Left colon (tissue), 2 donors: Measurements from ENCODE around the gene OR51D1. TPM values are rescaled to one million over a fixed set of nuclear protein-coding genes. Genes with fewer than 3 reads are reported as not detected.
A peak's percentile ranks its signal among the peaks of the same experiment; 100 is the strongest.

Experiments
- ATAC-seq: fragments of 200-7000 bp; cut with Tn5 transposase; one replicate; pipeline ENCODE4 v1.9.1; 2020; ENCODE audit warnings: mild to moderate bottlenecking, moderate library complexity
- DNase-seq, 2 donors: peaks; one replicate each; pipeline ENCODE4 v3.0.0-alpha.2; 2020
- intact Hi-C, 2 donors: fragments of 100-400 bp; cut with DNase I in 1 of 2; cut with micrococcal nuclease in 1 of 2; formaldehyde crosslinking; loops; one replicate each; pipeline versions ENCODE4 v1.11.2 to v1.14.0; 2022; cut with DNase I, micrococcal nuclease
- total RNA-seq, 2 donors: library from RNA; stranded (reverse); fragmentation: NEBNext Ultra II Directional; extraction: Animal tissue kit (Norgen Biotek cat#: 25700); gene quantifications; one replicate each; pipeline ENCODE4 v1.2.1, GENCODE V29; 2021
- donor health status: DM: no; HTN: no; CAD: no.
- donor health status: DM: yes; HTN: yes; CAD: no.

The OR51D1 gene
- total RNA-seq, 2 donors from 2014 or later = not detected

DNA sequence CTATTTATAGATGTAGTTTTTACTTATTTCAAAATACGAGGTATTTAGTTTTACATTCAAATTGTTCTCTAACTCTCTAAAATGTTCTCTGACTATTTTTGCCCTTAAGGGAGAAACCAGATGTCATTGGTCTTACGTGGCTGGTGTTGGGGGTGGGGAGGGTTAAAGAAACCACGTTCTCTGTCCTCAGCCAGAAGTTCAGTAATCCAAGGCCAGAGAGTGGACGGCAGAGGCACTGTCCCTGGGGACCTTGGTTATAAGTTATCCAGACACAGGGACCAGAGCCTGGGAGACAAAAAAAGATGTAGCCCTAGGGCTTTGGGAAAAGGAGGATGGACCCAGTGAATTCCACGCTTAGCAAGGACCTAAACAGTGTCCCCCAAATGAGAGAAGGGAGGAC is 5.8 kb downstream of the OR51D1 start:
- DNase-seq (no peak), ATAC-seq (no peak)
- intact Hi-C loops = no loop called here

DNA sequence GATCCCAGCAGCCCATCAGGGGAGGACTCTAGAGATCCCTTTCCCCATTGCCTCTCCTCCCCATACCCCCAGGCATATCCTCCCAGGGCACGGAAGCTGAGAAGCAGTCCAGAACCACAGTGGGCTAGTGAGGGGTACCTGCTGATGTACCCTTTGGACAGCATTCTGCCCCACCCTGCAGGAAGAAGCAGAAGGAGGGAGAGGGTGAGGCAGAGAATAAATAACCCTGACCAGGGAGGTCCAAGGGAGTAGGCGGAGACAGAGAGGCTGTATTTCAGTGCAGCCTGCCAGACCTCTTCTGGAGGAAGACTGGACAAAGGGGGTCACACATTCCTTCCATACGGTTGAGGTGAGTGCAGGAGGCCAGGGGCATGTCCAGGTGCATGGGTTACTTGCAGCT is 6.4 kb downstream of the OR51D1 start, which contains the start of gene OR51E1:
TSS of gene OR51E1 (plus strand) at position 301 of the 400 bp plus-strand sequence. CDS start 8,545 bp downstream, outside the sequence.
- intact Hi-C loops = no loop called here
- ATAC-seq (peak; percentile 29), DNase-seq (no peak)

DNA sequence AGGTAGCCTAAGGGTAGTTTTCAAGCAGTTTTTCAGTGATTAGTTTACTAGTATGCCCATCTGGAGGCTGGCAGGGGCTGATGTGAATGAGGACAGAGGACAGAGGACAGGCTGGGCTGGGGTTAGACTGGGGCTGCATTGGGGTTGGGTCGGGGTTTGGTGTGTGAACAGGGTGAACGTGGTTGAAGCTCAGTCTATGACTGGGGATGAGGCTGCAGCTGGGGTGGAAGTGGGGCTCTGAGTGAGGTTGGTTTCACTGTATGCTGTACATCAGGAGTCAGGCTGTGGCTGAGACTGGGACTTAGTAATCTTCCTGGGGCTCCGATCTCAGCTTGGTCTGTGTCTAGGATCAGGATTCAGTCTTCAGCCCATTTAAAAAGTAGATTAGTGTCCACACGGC is 7.0 kb downstream of the OR51D1 start:
- DNase-seq (no peak), ATAC-seq (no peak)
- intact Hi-C loops = no loop called here

GRCh38 chr11:4645974-4646373 is 8.7 kb downstream of the OR51D1 start:
- DNase-seq = no peak
- intact Hi-C loops = no loop called here
- ATAC-seq = no peak

GRCh38 chr11:4647766-4648165 is 10.5 kb downstream of the OR51D1 start:
- intact Hi-C loops = no loop called here
- DNase-seq (no peak), ATAC-seq (no peak)

GRCh38 chr11:4654635-4655369 is 17.5 kb downstream of the OR51D1 start:
- ATAC-seq = no peak
- DNase-seq = no peak
- intact Hi-C loops = no loop called here

DNA sequence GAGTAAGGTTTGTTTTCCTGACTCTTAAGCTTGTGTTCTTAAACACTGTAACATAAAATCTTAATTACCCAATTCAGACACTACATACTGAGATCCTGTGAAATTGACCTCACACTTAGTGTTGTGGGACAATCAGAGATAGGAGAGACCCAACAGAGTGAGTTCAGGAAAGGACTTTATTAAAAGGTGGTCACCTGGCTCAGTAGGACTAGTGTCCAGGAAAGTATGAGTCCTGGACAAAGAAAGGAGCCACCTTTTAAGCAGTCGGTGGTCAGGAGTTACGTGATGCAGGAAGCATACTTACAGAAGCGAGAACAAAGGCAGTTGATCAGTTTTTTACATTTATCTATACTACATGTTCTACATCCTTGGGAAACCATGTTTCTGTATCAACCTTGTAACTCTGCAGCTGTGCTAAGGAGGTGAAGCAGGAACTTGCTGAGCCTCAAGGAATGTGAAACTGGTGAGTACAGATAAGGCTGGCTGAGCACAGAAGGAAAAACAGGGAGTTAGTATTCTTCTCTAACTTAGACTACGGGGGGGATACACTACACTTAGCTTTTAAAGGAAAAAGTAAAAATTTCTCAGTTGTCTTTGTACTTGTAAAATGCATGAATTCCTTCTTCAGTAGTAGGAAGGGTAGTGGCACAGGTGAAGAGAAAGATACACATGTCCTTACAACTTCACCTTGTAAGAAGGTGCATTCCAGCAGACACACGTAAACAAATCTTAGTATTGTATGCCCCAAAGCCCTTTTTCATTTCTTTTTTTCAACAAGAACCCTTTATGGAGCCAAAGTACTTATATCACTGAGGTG is 21.6 kb downstream of the OR51D1 start:
- intact Hi-C loops = no loop called here
- no peak for DNase-seq
- no peak for ATAC-seq

GRCh38 chr11:4662876-4663275 is 25.6 kb downstream of the OR51D1 start:
- DNase-seq = no peak
- ATAC-seq = no peak
- intact Hi-C loops = no loop called here

DNA sequence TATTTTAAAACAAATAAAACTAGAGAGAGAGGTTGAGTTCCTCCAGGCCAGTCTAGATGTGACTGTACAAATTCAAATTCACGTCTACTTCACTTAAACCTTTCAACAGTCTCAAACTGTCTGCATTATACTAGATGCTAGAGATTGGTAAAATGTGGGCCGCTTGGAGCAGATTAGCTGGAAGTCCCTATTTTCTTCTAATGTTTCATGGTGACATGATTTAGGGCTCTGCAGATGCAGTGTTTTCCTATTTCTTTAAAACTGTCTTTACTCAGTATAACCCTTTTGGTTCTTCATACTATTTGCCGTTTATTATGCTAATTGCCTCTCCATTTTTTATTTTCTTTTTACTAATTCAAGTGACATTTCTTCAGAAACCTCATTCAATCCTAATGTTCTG is 26.9 kb downstream of the OR51D1 start:
- DNase-seq (no peak), ATAC-seq (no peak)
- intact Hi-C loops = no loop called here

DNA sequence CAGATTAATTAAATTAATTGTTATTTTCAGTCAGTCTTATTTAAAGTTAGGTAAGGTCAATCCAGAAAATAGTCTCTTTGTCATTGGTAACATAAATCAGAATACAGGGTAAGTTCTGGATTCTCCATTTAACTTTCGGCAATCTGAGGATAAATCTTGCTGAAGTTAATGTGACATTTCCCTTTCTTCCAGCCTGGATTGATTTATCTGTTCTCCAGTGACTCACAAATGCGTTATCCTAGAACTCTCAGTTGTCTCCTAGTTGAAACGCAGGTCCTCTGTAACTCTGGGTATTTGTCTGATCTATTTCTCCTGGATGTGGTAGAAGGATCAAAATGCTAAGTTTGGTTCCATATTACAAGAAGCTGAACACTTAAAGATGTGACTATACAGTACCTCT is 27.5 kb downstream of the OR51D1 start:
- intact Hi-C loops = no loop called here
- no peak for DNase-seq
- ATAC-seq = no peak

DNA sequence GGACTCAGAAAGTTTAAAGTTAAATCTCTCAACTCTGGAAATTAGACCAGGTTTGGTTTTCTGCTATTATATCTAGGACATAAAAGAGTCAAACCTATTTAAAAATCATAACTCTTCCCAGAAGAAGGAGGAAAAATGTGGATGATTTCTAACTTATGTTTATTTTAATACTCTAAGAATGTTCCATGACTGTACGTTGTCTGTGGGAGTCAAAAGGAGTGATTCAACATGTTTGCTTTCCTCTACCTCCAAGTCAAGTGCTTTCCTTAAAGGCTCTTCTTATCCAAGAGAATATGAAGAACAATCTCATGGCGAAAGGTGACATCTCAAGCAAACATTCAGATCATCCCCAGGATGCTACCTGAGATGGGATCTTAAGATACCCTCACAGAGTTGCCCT is 28.1 kb downstream of the OR51D1 start:
- no peak for DNase-seq
- intact Hi-C loops = no loop called here
- no peak for ATAC-seq

DNA sequence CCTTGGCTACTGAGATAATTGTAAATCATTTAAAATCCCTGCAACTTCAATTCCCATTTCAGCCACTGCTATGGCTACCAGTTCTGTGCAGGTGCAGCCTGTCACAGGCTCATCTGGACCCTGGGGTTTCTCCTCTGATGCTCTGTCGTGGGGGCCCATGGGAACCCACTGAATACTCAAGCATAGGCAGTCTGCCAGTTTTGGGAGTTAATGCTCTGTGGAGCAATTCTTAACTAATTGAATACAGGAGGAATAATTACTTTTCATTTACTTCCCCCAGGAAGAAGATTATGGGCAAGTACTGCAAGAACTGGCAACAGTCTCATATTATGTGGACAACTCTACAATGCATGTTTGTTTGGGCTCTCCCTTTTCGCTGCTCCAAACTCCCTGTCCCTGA is 34.5 kb downstream of the OR51D1 start:
- no peak for DNase-seq
- intact Hi-C loops = no loop called here
- no peak for ATAC-seq

DNA sequence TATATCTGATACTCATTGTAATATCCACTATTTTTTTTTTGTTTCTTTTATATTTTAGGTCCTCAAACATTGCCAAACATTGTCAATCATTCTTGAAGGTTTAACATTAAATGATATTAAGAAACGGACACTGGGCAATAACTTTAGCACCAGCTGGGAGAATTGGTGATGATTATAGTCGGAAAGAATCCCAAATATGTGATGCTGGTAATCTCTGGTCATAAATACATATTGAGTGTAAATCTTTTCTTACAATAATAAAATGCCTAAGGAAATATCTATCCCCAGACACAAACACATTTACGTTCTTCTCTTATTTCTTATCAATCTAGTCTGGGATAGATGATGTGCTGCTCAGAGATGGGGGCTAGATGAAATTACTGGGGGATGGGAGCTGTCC is 35.2 kb downstream of the OR51D1 start:
- ATAC-seq = no peak
- intact Hi-C loops = no loop called here
- no peak for DNase-seq

- intact Hi-C loops = no loop called here
- DNase-seq (no peak), ATAC-seq (no peak)
Measured at GRCh38 chr11:4673781-4674180, 36.5 kb downstream of the OR51D1 start.

DNA sequence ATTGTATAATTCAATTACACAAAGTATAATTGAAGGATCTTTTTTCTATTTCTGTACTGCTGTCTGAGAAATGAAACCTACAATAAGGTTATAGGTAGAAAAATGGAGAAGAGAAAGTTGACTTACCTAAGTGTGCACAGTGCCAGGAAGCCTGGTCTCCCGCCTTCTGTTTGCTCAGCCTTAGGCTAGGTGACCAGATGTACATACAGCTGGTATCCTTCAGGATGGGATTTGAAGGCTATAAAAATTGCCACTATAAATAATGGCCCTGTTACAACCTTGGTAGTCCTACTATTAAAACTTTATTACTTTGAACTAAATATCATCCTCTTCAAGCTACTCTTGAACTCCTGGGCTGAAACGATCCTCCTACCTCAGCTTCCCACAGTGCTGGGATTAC is 40.7 kb downstream of the OR51D1 start:
- intact Hi-C loops = no loop called here
- ATAC-seq = peak; percentile 62
- no peak for DNase-seq

DNA sequence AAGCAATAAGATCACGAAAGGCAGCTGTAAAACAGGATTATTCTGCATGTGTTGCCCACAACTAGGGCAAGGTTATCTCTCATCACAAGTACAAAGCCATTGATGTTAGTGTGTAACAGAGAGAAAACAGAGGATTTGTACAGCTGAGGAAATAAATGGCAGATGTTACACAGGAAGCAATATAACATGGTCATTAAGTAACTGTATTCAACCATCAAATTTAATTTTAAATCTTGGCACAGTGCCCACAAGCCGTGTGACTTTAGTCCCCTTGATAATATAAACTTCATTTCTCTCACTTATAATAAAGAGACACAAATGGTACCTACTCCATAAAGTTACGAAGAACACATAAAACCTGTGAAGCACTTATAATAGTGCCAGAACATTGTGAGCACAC is 43.1 kb downstream of the OR51D1 start:
- DNase-seq (no peak), ATAC-seq (peak; percentile 32)
- intact Hi-C loops = no loop called here

- no peak for DNase-seq
- no peak for ATAC-seq
- intact Hi-C loops = no loop called here
Measured at GRCh38 chr11:4682623-4683419, 45.5 kb downstream of the OR51D1 start.

GRCh38 chr11:4684631-4685285 is 47.5 kb downstream of the OR51D1 start:
- no peak for ATAC-seq
- intact Hi-C loops = no loop called here
- no peak for DNase-seq
